Naive thymus-derived CD8-positive, alpha-beta T cell (primary cell): ENCODE results near the gene MED16. TPM values are rescaled to one million over a fixed set of nuclear protein-coding genes. Genes with fewer than 3 reads are reported as not detected.

Source experiments
- ATAC-seq, 2 donors: fragments of 150-1000 bp; cut with Tn5 transposase in 1 of 2; sonication (Bioruptor Pico), chemical (Tn5 transposase) in 1 of 2; 1 replicate in 1 of 2; 2 replicates in 1 of 2; pipeline ENCODE4 v1.10.0; 2021; ENCODE audit warnings: mild to moderate bottlenecking in 2 of 2, moderate library complexity in 2 of 2
- POLR2A ChIA-PET: fragments of 350-600 bp; sonication (Branson Sonifier 250); formaldehyde crosslinking; loops from one replicate; lab custom pipeline; 2021; ENCODE audit warnings: antibody characterized with exemption; lab: Charles Lee
- DNase-seq, 10 donors: peaks; one replicate each; pipeline versions ENCODE4 v3.0.0 to v3.0.0-alpha.2; 2020 to 2022
- H3K27ac Mint-ChIP-seq, 10 donors: one replicate each; pipeline ENCODE4 v1.8.0; 2020 to 2022; ENCODE audit warnings: mild to moderate bottlenecking in 10 of 10, mixed read lengths in 10 of 10, moderate library complexity in 4 of 10, inconsistent platforms in 1 of 10
- H3K27me3 Mint-ChIP-seq, 5 donors: one replicate each; pipeline ENCODE4 v1.8.0; 2021 to 2022; ENCODE audit warnings: mixed read lengths in 5 of 5
- H3K36me3 Mint-ChIP-seq, 3 donors: one replicate each; pipeline ENCODE4 v1.8.0; 2020 to 2022; ENCODE audit warnings: mixed read lengths in 3 of 3, mild to moderate bottlenecking in 2 of 3, inconsistent platforms in 1 of 3
- H3K4me1 Mint-ChIP-seq, 4 donors: one replicate each; pipeline ENCODE4 v1.8.0; 2021 to 2022; ENCODE audit warnings: mixed read lengths in 4 of 4
- H3K4me3 Mint-ChIP-seq, 10 donors: one replicate each; pipeline ENCODE4 v1.8.0; 2020 to 2022; ENCODE audit warnings: mild to moderate bottlenecking in 10 of 10, mixed read lengths in 10 of 10, moderate library complexity in 6 of 10, inconsistent platforms in 1 of 10
- H3K9me3 Mint-ChIP-seq, 9 donors: one replicate each; pipeline ENCODE4 v1.8.0; 2020 to 2022; ENCODE audit warnings: mixed read lengths in 9 of 9, mild to moderate bottlenecking in 3 of 9, inconsistent platforms in 1 of 9, moderate library complexity in 1 of 9
- polyA plus RNA-seq, 3 donors: library from polyadenylated mRNA; unstranded; fragments of 300-500 nt; fragmentation: Illumina TruSeq; gene quantifications; one replicate each; pipeline ENCODE4 v1.2.3, GENCODE V29; 2021
- total RNA-seq, 8 experiments: library from RNA in 2 of 8; stranded (reverse) in 2 of 8; gene quantifications; one replicate each; pipeline ENCODE4 v1.2.3 and lab custom pipeline; 2021 to 2026

The MED16 gene
- total and polyA plus RNA-seq, 5 experiments from 2014 or later, result 54.3 to 117 (median 68.8) TPM

DNA sequence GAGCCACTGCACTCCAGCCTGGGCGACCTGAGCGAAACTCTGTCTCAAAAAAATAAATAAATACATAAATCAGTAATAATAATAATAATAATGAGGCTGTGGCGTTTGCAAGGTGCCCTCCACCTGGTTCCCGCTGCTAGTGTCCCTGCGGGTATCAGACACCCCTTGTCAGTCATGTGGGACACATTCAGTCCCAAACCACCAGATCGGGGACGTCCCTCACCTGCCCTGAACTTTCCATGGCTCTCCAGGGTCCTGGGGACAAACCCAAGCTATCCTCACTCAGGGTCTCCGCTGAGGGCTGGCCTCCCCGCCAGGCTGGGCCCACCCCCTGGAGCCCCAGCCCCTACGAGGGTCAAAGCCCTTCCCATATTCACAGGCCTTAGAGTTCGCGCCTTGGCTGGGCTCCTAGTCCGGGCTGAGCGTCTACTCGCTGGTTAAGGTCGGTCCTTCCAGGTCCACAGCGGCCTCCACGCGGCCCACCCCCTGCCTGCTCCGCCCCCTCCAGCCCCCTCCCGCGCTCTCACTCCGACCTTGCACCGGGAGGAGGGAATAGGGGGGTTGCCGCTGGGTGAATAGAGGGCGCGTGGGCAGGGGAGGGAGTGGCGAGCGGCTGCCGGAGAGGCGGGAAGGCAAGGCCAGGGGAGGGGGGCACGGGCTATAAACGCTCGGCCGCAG is 23.8 kb upstream of the MED16 start:
- peak overlapping the region; percentile 22 to 81 (median 48) for H3K4me3 Mint-ChIP-seq

GRCh38 chr19:913080-913748 is 20.2 kb upstream of the MED16 start, which contains the start of gene R3HDM4:
TSS of gene R3HDM4 (minus strand) at chr19:913219. CDS start at chr19:913157, 62 bp downstream.
- no peaks in the 10 kb centered on the region for H3K9me3 Mint-ChIP-seq
- peaks cover 0 to 2% (median 0%) of the 10 kb centered on the region in 5 donors for H3K27me3 Mint-ChIP-seq
- H3K4me3 Mint-ChIP-seq, result peak within 1 kb of the TSS; percentile 81 to 92 (median 85)
- H3K36me3 Mint-ChIP-seq, result peaks cover 0 to 10% (median 7%) of the 10 kb centered on the region in 3 donors
- POLR2A ChIA-PET, result interaction anchor here (0.6 to 9.1 kb wide), 6 partner anchors 8 to 872 kb away, joined by 4 to 165 read pairs (median 10); partner anchors contain the start of genes CFD, MED16 and RNU6-9
- H3K4me1 Mint-ChIP-seq, result peaks cover 15 to 41% (median 31%) of the 10 kb centered on the region in 4 donors
- H3K27ac Mint-ChIP-seq, result peak within 1 kb of the TSS; percentile 80 to 98 (median 94)
- ATAC-seq (peak; percentile 40 to 46), DNase-seq (peak; percentile 75 to 89 (median 82))

More for the DNA sequence above, 23.8 kb upstream of the MED16 start:
- Mint-ChIP-seq H3K27me3 (peaks cover 0 to 2% (median 0%) of the 10 kb centered on the region in 5 donors), H3K4me1 (peaks cover 8 to 27% (median 20%) of the 10 kb centered on the region in 4 donors), H3K36me3 (no peaks in the 10 kb centered on the region), H3K27ac (peak overlapping the region in 2 of 10 donors; percentile 19 to 67), H3K9me3 (no peaks in the 10 kb centered on the region)
- no peak for DNase-seq
- POLR2A ChIA-PET, result interaction anchor here (0.7 to 9.1 kb wide), 12 partner anchors 11 to 282 kb away, joined by 3 to 165 read pairs (median 4); partner anchors contain the start of genes CFD, MED16, PTBP1 and RNU6-9
- ATAC-seq, result no peak

GRCh38 chr19:912181-913079 is 19.4 kb upstream of the MED16 start:
- Mint-ChIP-seq H3K36me3 (peaks cover 0 to 10% (median 7%) of the 10 kb centered on the region in 3 donors), H3K4me1 (peaks cover 13 to 47% (median 33%) of the 10 kb centered on the region in 4 donors), H3K4me3 (peak overlapping the region; percentile 71 to 92 (median 82)), H3K9me3 (no peaks in the 10 kb centered on the region), H3K27ac (peak overlapping the region in 9 of 10 donors; percentile 43 to 97 (median 94)), H3K27me3 (peaks cover 0 to 2% (median 0%) of the 10 kb centered on the region in 5 donors)
- ATAC-seq, result no peak
- peak in 5 of 10 donors; percentile 35 to 77 (median 46) for DNase-seq
- POLR2A ChIA-PET, result interaction anchor here (1.6 to 9.1 kb wide), 4 partner anchors 7 to 50 kb away, joined by 8 to 165 read pairs (median 83); partner anchors contain the start of genes CFD, MED16 and RNU6-9

GRCh38 chr19:911197-912033 is 18.4 kb upstream of the MED16 start:
- H3K4me1 Mint-ChIP-seq, result peaks cover 13 to 57% (median 43%) of the 10 kb centered on the region in 4 donors
- H3K36me3 Mint-ChIP-seq, result peaks cover 0 to 10% (median 7%) of the 10 kb centered on the region in 3 donors
- peak overlapping the region; percentile 80 to 100 (median 100) for H3K27ac Mint-ChIP-seq
- no peak for ATAC-seq
- POLR2A ChIA-PET, result interaction anchor here (0.6 to 11.8 kb wide), 5 partner anchors 6 to 181 kb away, joined by 6 to 376 read pairs (median 69); partner anchors contain the start of genes KISS1R, MED16, R3HDM4 and RNU6-9
- H3K4me3 Mint-ChIP-seq, result peak overlapping the region; percentile 61 to 89 (median 82)
- H3K27me3 Mint-ChIP-seq, result peaks cover 0 to 2% (median 0%) of the 10 kb centered on the region in 5 donors
- DNase-seq, result peak in 1 of 10 donors; percentile 66
- no peaks in the 10 kb centered on the region for H3K9me3 Mint-ChIP-seq

GRCh38 chr19:907183-907853 is 14.3 kb upstream of the MED16 start:
- H3K4me3 Mint-ChIP-seq, result peak overlapping the region; percentile 48 to 91 (median 86)
- peak in 1 of 2 donors; percentile 4 for ATAC-seq

GRCh38 chr19:906480-906879 is 13.5 kb upstream of the MED16 start:
- peak overlapping the region; percentile 99 to 100 (median 100) for H3K27ac Mint-ChIP-seq
- no peaks in the 10 kb centered on the region for H3K27me3 Mint-ChIP-seq
- H3K36me3 Mint-ChIP-seq, result peaks cover 0 to 23% (median 7%) of the 10 kb centered on the region in 3 donors
- no peaks in the 10 kb centered on the region for H3K9me3 Mint-ChIP-seq
- ATAC-seq (no peak), DNase-seq (no peak)
- POLR2A ChIA-PET, result interaction anchor here (0.7 to 11.8 kb wide), 11 partner anchors 11 to 363 kb away, joined by 3 to 376 read pairs (median 6); partner anchors contain the start of genes CIRBP, KISS1R, MED16 and R3HDM4
- H3K4me1 Mint-ChIP-seq, result peaks cover 14 to 74% (median 63%) of the 10 kb centered on the region in 4 donors
- H3K4me3 Mint-ChIP-seq, result peak overlapping the region; percentile 16 to 91 (median 80)

More at GRCh38 chr19:907183-907853, 14.3 kb upstream of the MED16 start:
- POLR2A ChIA-PET, result interaction anchor here (0.5 to 11.8 kb wide), 15 partner anchors 10 to 362 kb away, joined by 3 to 376 read pairs (median 6); partner anchors contain the start of genes ABCA7, ARHGAP45, CIRBP and KISS1R
- Mint-ChIP-seq H3K27me3 (no peaks in the 10 kb centered on the region), H3K36me3 (peaks cover 0 to 19% (median 7%) of the 10 kb centered on the region in 3 donors), H3K4me1 (peaks cover 14 to 72% (median 62%) of the 10 kb centered on the region in 4 donors), H3K27ac (peak overlapping the region; percentile 99 to 100 (median 100)), H3K9me3 (no peaks in the 10 kb centered on the region)
- DNase-seq, result peak in 3 of 10 donors; percentile 45 to 49 (median 47)

DNA sequence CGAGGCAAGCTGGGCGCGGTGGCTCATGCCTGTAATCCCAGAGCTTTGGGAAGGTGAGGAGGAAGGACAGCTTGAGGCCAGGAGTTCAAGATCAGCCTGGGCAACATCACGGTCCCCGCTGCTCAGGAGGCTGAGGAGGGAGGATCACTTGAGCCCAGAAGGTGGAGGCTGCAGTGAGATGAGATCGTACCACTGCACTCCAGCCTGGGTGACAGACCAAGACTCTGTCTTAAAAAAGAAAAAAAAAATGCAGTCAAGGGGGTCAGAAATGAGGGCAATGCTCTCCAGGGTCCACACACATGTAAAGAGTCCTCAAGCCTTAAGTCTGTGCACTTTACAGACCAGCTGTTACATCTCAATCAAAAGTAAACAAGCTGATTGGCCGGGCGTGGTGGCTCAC is 11.6 kb upstream of the MED16 start:
- POLR2A ChIA-PET, result interaction anchor here (0.7 to 11.8 kb wide), 5 partner anchors 10 to 1137 kb away, joined by 4 to 376 read pairs (median 19); partner anchors contain the start of genes KISS1R, MED16, R3HDM4 and RNU6-9
- Mint-ChIP-seq H3K9me3 (no peaks in the 10 kb centered on the region), H3K36me3 (peaks cover 0 to 20% (median 3%) of the 10 kb centered on the region in 3 donors), H3K4me3 (peak overlapping the region in 6 of 10 donors; percentile 13 to 78 (median 38)), H3K4me1 (peaks cover 12 to 77% (median 50%) of the 10 kb centered on the region in 4 donors), H3K27me3 (no peaks in the 10 kb centered on the region), H3K27ac (peak overlapping the region; percentile 51 to 100 (median 99))
- no peak for DNase-seq
- ATAC-seq, result no peak

GRCh38 chr19:903266-903797 is 10.3 kb upstream of the MED16 start:
- ATAC-seq, result no peak
- Mint-ChIP-seq H3K4me3 (no peak overlapping the region), H3K9me3 (no peaks in the 10 kb centered on the region), H3K27me3 (peaks cover 0 to 3% (median 0%) of the 10 kb centered on the region in 5 donors), H3K36me3 (peaks cover 0 to 24% (median 0%) of the 10 kb centered on the region in 3 donors), H3K27ac (peak overlapping the region in 4 of 10 donors; percentile 46 to 99 (median 52)), H3K4me1 (peaks cover 5 to 72% (median 40%) of the 10 kb centered on the region in 4 donors)
- POLR2A ChIA-PET, result interaction anchor here (1.0 to 11.8 kb wide), 4 partner anchors 9 to 30 kb away, joined by 3 to 376 read pairs (median 87); partner anchors contain the start of genes KISS1R, MED16, R3HDM4 and RNU6-9
- DNase-seq, result no peak

GRCh38 chr19:902446-903226 is 9.6 kb upstream of the MED16 start:
- Mint-ChIP-seq H3K27me3 (peaks cover 0 to 3% (median 0%) of the 10 kb centered on the region in 5 donors), H3K9me3 (no peaks in the 10 kb centered on the region), H3K27ac (peak overlapping the region in 7 of 10 donors; percentile 34 to 59 (median 48)), H3K36me3 (peaks cover 0 to 30% (median 0%) of the 10 kb centered on the region in 3 donors), H3K4me3 (peak overlapping the region in 2 of 10 donors; percentile 20 to 26), H3K4me1 (peaks cover 5 to 68% (median 36%) of the 10 kb centered on the region in 4 donors)
- ATAC-seq (no peak), DNase-seq (no peak)
- POLR2A ChIA-PET, result interaction anchor here (0.6 to 11.8 kb wide), 8 partner anchors 8 to 53 kb away, joined by 3 to 376 read pairs (median 6); partner anchors contain the start of genes KISS1R, MED16, R3HDM4 and RNU6-9
